SK-N-SH treated with all-trans-retinoic acid at 6 μM for 48 hours (cell line): Measurements from ENCODE around the gene TFB2M.

Experiments
- ARNTL ChIP-seq: fragments of 450-650 bp; formaldehyde crosslinking; IDR thresholded peaks from 2 replicates; pipeline ENCODE4 v1.5.0; 2020; ENCODE audit warnings: low read depth, mild to moderate bottlenecking, moderate library complexity, borderline replicate concordance
- CREB5 ChIP-seq: fragments of 250-450 bp; sonication (Bioruptor Pico); IDR thresholded peaks from 2 replicates; pipeline ENCODE4 v1.5.1; 2020; ENCODE audit warnings: low read depth, mild to moderate bottlenecking, moderate library complexity
- GLIS3 ChIP-seq: fragments of 250-450 bp; sonication (Bioruptor Pico); IDR thresholded peaks from 2 replicates; pipeline ENCODE4 v1.5.0; 2020; ENCODE audit warnings: mild to moderate bottlenecking, moderate library complexity
- ISL1 ChIP-seq: fragments of 250-450 bp; sonication (Bioruptor Pico); IDR thresholded peaks from 2 replicates; pipeline ENCODE4 v2.1.2; 2022; ENCODE audit warnings: mild to moderate bottlenecking, moderate library complexity
- OSR1 ChIP-seq: fragments of 250-450 bp; sonication (Bioruptor Pico); IDR thresholded peaks from 2 replicates; pipeline ENCODE4 v1.8.0; 2022; ENCODE audit warnings: moderate library complexity, mild to moderate bottlenecking, inconsistent platforms
- PATZ1 ChIP-seq: fragments of 250-450 bp; sonication (Bioruptor Pico); IDR thresholded peaks from 2 replicates; pipeline ENCODE4 v1.8.0; 2020; ENCODE audit warnings: mild to moderate bottlenecking, moderate library complexity, borderline replicate concordance
- TCF4 ChIP-seq: fragments of 250-450 bp; sonication (Bioruptor Pico); IDR thresholded peaks from 2 replicates; pipeline ENCODE4 v1.8.0; 2021; ENCODE audit warnings: mild to moderate bottlenecking, moderate library complexity, borderline replicate concordance
- TOX ChIP-seq: fragments of 250-450 bp; sonication (Bioruptor Pico); IDR thresholded peaks from 2 replicates; pipeline ENCODE4 v1.8.0; 2021; ENCODE audit warnings: mild to moderate bottlenecking, moderate library complexity, borderline replicate concordance
- TSHZ2 ChIP-seq: fragments of 250-450 bp; sonication (Bioruptor Pico); IDR thresholded peaks from 2 replicates; pipeline ENCODE4 v1.5.0; 2020; ENCODE audit warnings: mild to moderate bottlenecking, moderate library complexity
- ZC3H10 ChIP-seq: fragments of 250-450 bp; sonication (Bioruptor Pico); IDR thresholded peaks from 2 replicates; pipeline ENCODE4 v1.5.1; 2021; ENCODE audit warnings: mild to moderate bottlenecking, moderate library complexity
- ZFP3 ChIP-seq: fragments of 250-450 bp; sonication (Bioruptor Pico); IDR thresholded peaks from 2 replicates; pipeline ENCODE4 v1.5.0; 2020; ENCODE audit warnings: mild to moderate bottlenecking, moderate library complexity

GRCh38 chr1:246503341-246503740, 62.7 kb downstream of the TFB2M start:
- no peak for TF ChIP-seq ZC3H10 (CRISPR knock-in tag)
- no peak for TF ChIP-seq OSR1 (CRISPR knock-in tag)
- TF ChIP-seq ARNTL (CRISPR knock-in tag), result no peak
- no peak for TF ChIP-seq CREB5 (CRISPR knock-in tag)
- TF ChIP-seq TOX, result no peak
- TF ChIP-seq TSHZ2 (CRISPR knock-in tag), result no peak
- TF ChIP-seq PATZ1 (CRISPR knock-in tag), result no peak
- TF ChIP-seq ISL1 (CRISPR knock-in tag), result no peak
- no peak for TF ChIP-seq ZFP3 (CRISPR knock-in tag)
- TF ChIP-seq GLIS3, result no peak
- TF ChIP-seq TCF4 (CRISPR knock-in tag), result no peak
